ENCODE results near the gene AKAP12. TPM values are rescaled to one million over a fixed set of nuclear protein-coding genes. Genes with fewer than 3 reads are reported as not detected.

Gene AKAP12
- total and polyA plus RNA-seq, 2 donors from 2014 or later, result 10.2 to 84.6 TPM

- Histone ChIP-seq H3K27ac (ENCODE audit: low read depth in 2 of 2, low read length in 2 of 2) (no peak overlapping the region), H3K36me3 (ENCODE audit: control insufficient read depth in 2 of 3, insufficient read depth in 3 of 3, low read length in 3 of 3) (no peaks in the 10 kb centered on the region), H3K9me3 (ENCODE audit: control insufficient read depth in 2 of 3, insufficient read depth in 1 of 3, low read length in 3 of 3) (no peaks in the 10 kb centered on the region), H3K27me3 (ENCODE audit: control insufficient read depth, insufficient read depth, low read length) (no peaks in the 10 kb centered on the region), H3K9ac (ENCODE audit: low read length in 3 of 3) (no peak overlapping the region), H3K4me3 (ENCODE audit: low read length in 3 of 3) (no peak overlapping the region), H3K4me1 (ENCODE audit: control insufficient read depth in 2 of 3, insufficient read depth in 2 of 3, low read depth in 1 of 3, low read length in 3 of 3) (peaks cover 12 to 15% (median 13%) of the 10 kb centered on the region in 3 donors)
- TF ChIP-seq CTCF (IDR thresholded peaks at IDR 0.05; ENCODE audit: borderline replicate concordance, extremely low read depth, insufficient read depth), result no peak
- intact Hi-C loops (cut with DNase I), result no loop called here
- DNase-seq (no peak), FAIRE-seq (no peak)
These were observed 49.1 kb downstream of the AKAP12 start for GRCh38 chr6:151288712-151289398.

- Histone ChIP-seq H3K4me3 (ENCODE audit: low read length in 3 of 3) (no peak overlapping the region), H3K36me3 (ENCODE audit: control insufficient read depth in 2 of 3, insufficient read depth in 3 of 3, low read length in 3 of 3) (no peaks in the 10 kb centered on the region), H3K27me3 (ENCODE audit: control insufficient read depth, insufficient read depth, low read length) (no peaks in the 10 kb centered on the region), H3K9me3 (ENCODE audit: control insufficient read depth in 2 of 3, insufficient read depth in 1 of 3, low read length in 3 of 3) (no peaks in the 10 kb centered on the region), H3K27ac (ENCODE audit: low read depth in 2 of 2, low read length in 2 of 2) (no peak overlapping the region), H3K4me1 (ENCODE audit: control insufficient read depth in 2 of 3, insufficient read depth in 2 of 3, low read depth in 1 of 3, low read length in 3 of 3) (peaks cover 12 to 16% (median 13%) of the 10 kb centered on the region in 3 donors), H3K9ac (ENCODE audit: low read length in 3 of 3) (no peak overlapping the region)
- DNase-seq, result no peak
- intact Hi-C loops (cut with DNase I), result no loop called here
- no peak for FAIRE-seq
- TF ChIP-seq CTCF (IDR thresholded peaks at IDR 0.05; ENCODE audit: borderline replicate concordance, extremely low read depth, insufficient read depth), result no peak
These were observed 49.7 kb downstream of the AKAP12 start for GRCh38 chr6:151289399-151290007.

- DNase-seq (peak; percentile 89 to 94 (median 89)), FAIRE-seq (no peak)
- Histone ChIP-seq H3K27me3 (ENCODE audit: control insufficient read depth, insufficient read depth, low read length) (no peaks in the 10 kb centered on the region), H3K27ac (ENCODE audit: low read depth in 2 of 2, low read length in 2 of 2) (peak overlapping the region in 1 of 2 donors; percentile 29), H3K4me3 (ENCODE audit: low read length in 3 of 3) (no peak overlapping the region), H3K9ac (ENCODE audit: low read length in 3 of 3) (peak overlapping the region in 1 of 3 donors; percentile 22), H3K9me3 (ENCODE audit: control insufficient read depth in 2 of 3, insufficient read depth in 1 of 3, low read length in 3 of 3) (no peaks in the 10 kb centered on the region), H3K4me1 (ENCODE audit: control insufficient read depth in 2 of 3, insufficient read depth in 2 of 3, low read depth in 1 of 3, low read length in 3 of 3) (peaks cover 8 to 14% (median 11%) of the 10 kb centered on the region in 3 donors), H3K36me3 (ENCODE audit: control insufficient read depth in 2 of 3, insufficient read depth in 3 of 3, low read length in 3 of 3) (no peaks in the 10 kb centered on the region)
- intact Hi-C loops (cut with DNase I), result no loop called here
- TF ChIP-seq CTCF (IDR thresholded peaks at IDR 0.05; ENCODE audit: borderline replicate concordance, extremely low read depth, insufficient read depth), result no peak
These were observed 51.3 kb downstream of the AKAP12 start for GRCh38 chr6:151290877-151291721.

Measured in kidney (tissue), 14 donors.